ENCODE results near the gene KMO.

KMO gene

GRCh38 chr1:241592273-241592958 lies 60.2 kb downstream of the KMO start:
- DNase-seq (ENCODE audit: low read depth in 2 of 3, low spot score in 1 of 3): no peak

DNA sequence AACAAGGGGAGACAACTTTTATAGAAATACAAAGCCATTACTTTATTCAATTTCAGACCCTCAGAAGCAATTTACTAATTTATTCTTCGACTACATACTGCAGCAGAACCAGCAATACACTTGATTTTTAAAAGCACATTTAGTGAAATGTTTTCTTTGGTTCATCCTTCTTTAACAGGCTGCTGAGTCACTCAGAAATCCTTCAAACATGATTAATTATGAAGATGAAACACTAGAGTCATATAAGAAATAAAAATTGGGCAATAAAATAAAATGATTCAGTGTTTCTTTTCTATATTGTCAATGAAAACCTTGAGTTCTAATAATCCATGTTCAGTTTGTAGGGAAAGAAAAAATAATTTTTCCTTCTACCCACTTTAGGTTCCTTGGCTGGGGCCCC lies 61.0 kb downstream of the KMO start:
- DNase-seq (ENCODE audit: low read depth in 2 of 3, low spot score in 1 of 3): no peak

- DNase-seq (ENCODE audit: low read depth in 2 of 3, low spot score in 1 of 3): no peak
Observed at GRCh38 chr1:241596633-241597032, 64.5 kb downstream of the KMO start.

- DNase-seq (ENCODE audit: low read depth in 2 of 3, low spot score in 1 of 3): no peak
Observed at GRCh38 chr1:241598249-241598648, 66.1 kb downstream of the KMO start.

- no peak for DNase-seq (ENCODE audit: low read depth in 2 of 3, low spot score in 1 of 3)
Observed at GRCh38 chr1:241600496-241600901, 68.3 kb downstream of the KMO start.

- DNase-seq (ENCODE audit: low read depth in 2 of 3, low spot score in 1 of 3): no peak
Observed at GRCh38 chr1:241603731-241604245, 71.6 kb downstream of the KMO start.

GRCh38 chr1:241605146-241605805 lies 73.1 kb downstream of the KMO start:
- no peak for DNase-seq (ENCODE audit: low read depth in 2 of 3, low spot score in 1 of 3)

GRCh38 chr1:241606544-241606943 lies 74.4 kb downstream of the KMO start:
- no peak for DNase-seq (ENCODE audit: low read depth in 2 of 3, low spot score in 1 of 3)

- DNase-seq (ENCODE audit: low read depth in 2 of 3, low spot score in 1 of 3): no peak
Observed at GRCh38 chr1:241607497-241607896, 75.3 kb downstream of the KMO start.

GRCh38 chr1:241608379-241609033 lies 76.3 kb downstream of the KMO start:
- no peak for DNase-seq (ENCODE audit: low read depth in 2 of 3, low spot score in 1 of 3)

- no peak for DNase-seq (ENCODE audit: low read depth in 2 of 3, low spot score in 1 of 3)
Observed at GRCh38 chr1:241610056-241610815, 78.1 kb downstream of the KMO start.

DNA sequence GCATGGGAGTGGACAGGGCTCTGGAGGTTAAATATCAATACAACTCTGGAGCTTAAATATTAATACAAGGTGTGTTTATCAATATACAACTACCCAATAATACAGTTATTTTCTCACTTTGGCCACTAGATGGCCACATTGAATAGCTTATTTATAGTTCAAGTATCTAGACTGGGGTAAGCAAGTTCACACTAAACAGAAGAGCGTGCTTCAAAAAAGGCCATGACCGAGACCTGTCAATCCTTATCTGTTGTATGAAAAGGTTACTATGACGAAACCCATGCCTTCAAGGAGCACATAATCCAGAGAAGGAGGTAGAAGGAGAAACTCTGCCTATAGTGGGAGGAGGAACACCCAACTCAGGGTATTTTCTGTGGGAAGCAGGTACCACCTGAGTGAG lies 78.9 kb downstream of the KMO start:
- no peak for DNase-seq (ENCODE audit: low read depth in 2 of 3, low spot score in 1 of 3)

- no peak for DNase-seq (ENCODE audit: low read depth in 2 of 3, low spot score in 1 of 3)
Observed at GRCh38 chr1:241611736-241612135, 79.6 kb downstream of the KMO start.

DNA sequence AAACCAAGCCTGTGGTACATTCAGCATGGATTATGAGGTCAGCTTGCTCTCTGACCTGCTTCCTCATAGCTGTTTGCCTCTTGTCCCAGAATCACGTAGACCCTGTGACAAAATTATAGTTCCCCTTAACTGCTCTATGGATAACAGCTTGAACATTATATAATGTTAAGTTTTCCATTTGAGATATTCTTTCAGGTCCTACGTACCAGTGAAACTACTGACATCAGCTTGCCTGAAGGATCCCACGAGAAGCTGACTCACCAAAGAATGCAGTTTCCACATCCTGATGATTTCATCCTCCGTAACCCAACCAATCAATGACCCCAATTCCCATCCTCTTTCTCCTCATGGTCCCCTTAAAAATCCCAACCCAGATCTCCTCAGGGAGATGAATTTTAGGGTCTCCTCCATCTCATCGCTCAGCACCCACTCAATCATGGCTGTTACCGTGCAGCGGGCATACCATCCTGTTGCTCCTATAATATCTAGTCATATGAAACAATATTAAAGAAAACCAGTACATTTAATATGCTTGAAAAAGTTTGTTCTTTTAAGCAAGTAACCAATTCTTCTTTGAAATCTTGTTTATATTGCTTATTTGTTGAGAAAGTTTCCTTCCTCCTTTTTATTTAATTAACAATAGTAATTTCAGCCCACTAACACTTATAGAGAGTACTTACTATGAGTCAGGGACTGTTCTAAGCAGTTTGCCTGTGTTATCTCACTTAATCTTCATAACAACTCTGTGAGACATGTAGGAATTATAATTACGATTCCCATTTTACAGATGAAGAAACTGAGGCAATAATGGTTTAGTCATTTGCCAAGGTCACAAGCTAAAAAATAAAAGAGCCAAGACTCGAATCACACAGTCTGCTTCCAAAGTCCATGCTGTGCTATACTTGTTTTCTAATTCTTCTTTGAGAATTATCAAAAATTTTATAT lies 80.6 kb downstream of the KMO start:
- DNase-seq (ENCODE audit: low read depth in 2 of 3, low spot score in 1 of 3): no peak

GRCh38 chr1:241614144-241614543 lies 82.0 kb downstream of the KMO start:
- no peak for DNase-seq (ENCODE audit: low read depth in 2 of 3, low spot score in 1 of 3)

- DNase-seq (ENCODE audit: low read depth in 2 of 3, low spot score in 1 of 3): no peak
Observed at GRCh38 chr1:241614572-241614971, 82.4 kb downstream of the KMO start.

GRCh38 chr1:241615043-241615974 lies 83.1 kb downstream of the KMO start:
- no peak for DNase-seq (ENCODE audit: low read depth in 2 of 3, low spot score in 1 of 3)

GRCh38 chr1:241617426-241617825 lies 85.2 kb downstream of the KMO start:
- no peak for DNase-seq (ENCODE audit: low read depth in 2 of 3, low spot score in 1 of 3)

DNA sequence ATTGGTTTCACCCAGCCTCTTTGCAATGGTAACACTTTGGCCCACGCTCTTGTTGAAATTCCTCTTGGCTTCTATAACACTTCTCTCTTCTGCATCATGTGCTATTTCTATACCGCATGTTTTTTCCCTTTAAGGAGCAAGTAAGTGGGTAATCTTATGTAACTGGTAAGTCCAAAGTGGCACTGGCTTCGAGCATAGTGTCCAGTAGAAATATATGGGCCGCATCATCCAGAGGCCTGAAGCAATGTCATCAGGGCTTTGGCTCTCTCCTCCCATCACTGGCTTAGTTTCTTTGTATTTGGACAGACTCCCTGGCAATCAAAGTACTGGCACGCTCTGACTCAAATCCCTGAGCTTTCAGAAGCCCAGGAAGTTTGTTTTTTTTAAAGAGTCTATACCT lies 90.5 kb downstream of the KMO start:
- DNase-seq (ENCODE audit: low read depth in 2 of 3, low spot score in 1 of 3): no peak

Data from stimulated activated CD4-positive, alpha-beta T cell treated with anti-CD3 and anti-CD28 coated beads, Interleukin-12 subunit alpha, Interleukin-12 subunit beta, amount 100 ng/mL, for 48 hours (primary cell).